ENCODE measurements around the gene UTP4.

Gene UTP4

DNA sequence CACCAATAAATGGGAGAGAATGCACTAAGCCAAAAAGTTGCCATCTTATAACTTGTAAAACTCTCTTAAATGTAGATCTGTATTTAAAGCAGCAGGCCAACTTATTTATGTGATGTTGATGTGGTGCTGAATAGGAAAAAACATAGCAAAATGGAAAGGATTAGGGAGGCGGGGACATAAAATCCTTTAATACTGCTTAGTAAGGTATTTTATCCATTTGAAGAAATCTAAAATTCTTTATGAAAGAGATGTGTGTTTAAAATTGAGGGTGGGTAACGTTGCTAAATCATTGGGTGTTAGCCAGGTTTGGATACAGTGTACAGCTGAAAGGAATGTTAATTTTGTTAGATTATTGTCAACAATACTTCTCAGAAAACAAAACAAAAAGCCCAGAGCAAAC lies 68.8 kb downstream of the UTP4 start:
- DNase-seq (ENCODE audit: extremely low read depth in 1 of 2, low read depth in 1 of 2): no peak

DNA sequence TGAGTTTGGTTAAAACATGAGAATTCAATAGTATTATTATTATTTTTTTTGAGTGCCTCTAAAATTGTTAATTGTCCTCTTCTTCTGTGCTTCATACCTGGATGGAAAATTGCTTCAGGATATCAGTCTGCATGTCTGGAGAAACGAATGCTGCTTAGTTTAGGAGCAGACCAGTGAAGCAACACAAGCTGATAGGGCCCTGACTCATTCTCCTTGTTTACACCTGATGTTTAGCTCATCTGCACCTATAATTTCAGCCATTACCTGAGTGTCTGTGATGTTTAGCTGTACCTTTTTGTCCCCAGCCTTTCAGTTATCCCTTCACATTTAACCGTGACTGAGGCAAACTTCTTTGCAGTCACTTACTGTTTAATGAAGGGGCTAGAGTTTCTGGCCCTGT lies 69.3 kb downstream of the UTP4 start:
- DNase-seq (ENCODE audit: extremely low read depth in 1 of 2, low read depth in 1 of 2): no peak

DNA sequence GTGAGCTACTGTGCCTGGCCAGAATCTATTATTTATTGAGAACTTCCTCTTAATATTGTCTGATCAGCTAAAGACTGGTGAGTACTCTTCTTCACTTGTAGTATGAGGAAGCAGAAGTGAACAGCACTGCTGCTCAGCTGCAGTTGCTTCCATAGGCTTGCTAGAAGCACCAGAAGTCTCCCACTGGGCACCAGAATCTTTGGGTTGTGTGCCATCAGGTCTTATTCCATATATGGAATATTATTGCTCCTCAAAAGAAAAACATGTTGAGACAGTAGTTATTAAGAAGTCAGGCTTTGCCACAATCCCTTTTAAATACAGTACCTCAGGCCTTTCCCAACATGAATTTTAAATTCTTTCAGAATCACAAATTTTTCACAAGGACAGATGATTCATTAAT lies 71.7 kb downstream of the UTP4 start:
- no peak for DNase-seq (ENCODE audit: extremely low read depth in 1 of 2, low read depth in 1 of 2)

DNA sequence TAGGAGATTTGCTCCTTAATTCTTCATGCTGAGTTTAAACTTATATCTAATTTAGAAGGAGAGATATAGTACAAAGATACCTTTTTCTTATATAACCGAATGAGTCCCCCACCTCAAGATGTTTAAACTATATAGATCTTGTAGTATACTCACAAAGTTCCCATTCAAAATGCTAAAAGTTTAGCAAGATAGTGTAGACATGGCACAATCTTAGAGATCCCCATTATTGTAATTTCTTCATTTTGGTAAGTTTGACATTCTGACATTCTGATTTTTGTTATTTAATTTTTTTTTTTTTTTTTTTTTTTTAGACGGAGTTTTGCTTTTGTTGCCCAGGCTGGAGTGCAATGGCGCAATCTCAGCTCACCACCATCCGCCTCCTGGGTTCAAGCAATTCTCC lies 77.3 kb downstream of the UTP4 start:
- no peak for DNase-seq (ENCODE audit: extremely low read depth in 1 of 2, low read depth in 1 of 2)

DNA sequence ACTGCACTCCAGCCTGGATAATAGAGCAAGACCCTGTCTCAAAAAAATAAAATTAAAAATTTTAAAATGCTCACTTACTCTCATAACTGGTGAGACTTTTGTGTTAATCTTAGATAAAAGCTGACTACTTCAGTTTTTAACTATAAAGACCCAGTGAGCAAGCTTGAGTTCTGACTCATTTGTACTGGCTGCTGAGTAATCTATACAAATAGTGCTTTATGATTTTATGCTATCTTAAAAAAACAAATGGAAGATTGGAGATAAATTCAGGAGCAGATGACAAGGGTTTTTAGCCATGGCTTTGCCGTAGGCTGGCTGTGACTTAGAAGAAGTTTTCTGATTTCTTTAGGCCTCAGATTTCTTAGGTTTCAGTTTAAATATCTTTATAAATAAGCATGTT lies 85.0 kb downstream of the UTP4 start:
- DNase-seq (ENCODE audit: extremely low read depth in 1 of 2, low read depth in 1 of 2): no peak
